ENCODE data around the gene PARPBP.

- no peak for TF ChIP-seq POLR2AphosphoS5 (IDR thresholded peaks at IDR 0.05; ENCODE audit: borderline replicate concordance, low read depth, low read length)
- TF ChIP-seq EZH2 (IDR thresholded peaks at IDR 0.05), result no peak
- no peak for TF ChIP-seq FOXP2 (optimal IDR thresholded peaks at IDR 0.05; ENCODE audit: control extremely low read depth, extremely low read length, insufficient read depth)
These were observed 77.8 kb downstream of the PARPBP start, which contains the start of gene PMCH for GRCh38 chr12:102197789-102198188.

Measured in SK-N-MC (cell line).